ENCODE measurements around the gene PEX11B.

The PEX11B gene

DNA sequence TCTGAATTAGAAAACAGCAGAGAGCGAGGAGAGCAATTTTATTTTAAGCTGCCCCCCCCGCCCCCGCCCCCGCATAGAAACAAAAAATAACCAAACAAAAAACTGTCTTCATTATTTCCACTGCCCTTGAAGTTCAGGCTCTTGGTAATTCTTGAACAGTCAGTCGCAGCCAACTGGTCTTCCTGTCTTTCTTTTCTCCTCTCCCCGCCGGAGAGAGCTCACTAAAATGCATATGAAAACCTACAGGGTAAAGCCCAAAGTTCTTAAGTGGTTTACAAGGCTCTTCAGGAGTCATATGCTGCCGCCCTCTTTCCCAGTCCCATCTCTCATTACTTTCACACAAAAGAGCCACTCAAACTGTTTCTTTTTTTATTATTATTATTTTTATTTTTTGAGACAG is 31.7 kb downstream of the PEX11B start:
- H3K4me3 ChIP-seq (ENCODE audit: low read depth, low read length), result no peak overlapping the region
- TF ChIP-seq, protein P1, sequence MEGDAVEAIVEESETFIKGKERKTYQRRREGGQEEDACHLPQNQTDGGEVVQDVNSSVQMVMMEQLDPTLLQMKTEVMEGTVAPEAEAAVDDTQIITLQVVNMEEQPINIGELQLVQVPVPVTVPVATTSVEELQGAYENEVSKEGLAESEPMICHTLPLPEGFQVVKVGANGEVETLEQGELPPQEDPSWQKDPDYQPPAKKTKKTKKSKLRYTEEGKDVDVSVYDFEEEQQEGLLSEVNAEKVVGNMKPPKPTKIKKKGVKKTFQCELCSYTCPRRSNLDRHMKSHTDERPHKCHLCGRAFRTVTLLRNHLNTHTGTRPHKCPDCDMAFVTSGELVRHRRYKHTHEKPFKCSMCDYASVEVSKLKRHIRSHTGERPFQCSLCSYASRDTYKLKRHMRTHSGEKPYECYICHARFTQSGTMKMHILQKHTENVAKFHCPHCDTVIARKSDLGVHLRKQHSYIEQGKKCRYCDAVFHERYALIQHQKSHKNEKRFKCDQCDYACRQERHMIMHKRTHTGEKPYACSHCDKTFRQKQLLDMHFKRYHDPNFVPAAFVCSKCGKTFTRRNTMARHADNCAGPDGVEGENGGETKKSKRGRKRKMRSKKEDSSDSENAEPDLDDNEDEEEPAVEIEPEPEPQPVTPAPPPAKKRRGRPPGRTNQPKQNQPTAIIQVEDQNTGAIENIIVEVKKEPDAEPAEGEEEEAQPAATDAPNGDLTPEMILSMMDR (IDR thresholded peaks at IDR 0.05; ENCODE audit: insufficient read depth, low read depth, low read length, missing control alignments), result no peak
- DNase-seq (ENCODE audit: low read depth), result no peak

DNA sequence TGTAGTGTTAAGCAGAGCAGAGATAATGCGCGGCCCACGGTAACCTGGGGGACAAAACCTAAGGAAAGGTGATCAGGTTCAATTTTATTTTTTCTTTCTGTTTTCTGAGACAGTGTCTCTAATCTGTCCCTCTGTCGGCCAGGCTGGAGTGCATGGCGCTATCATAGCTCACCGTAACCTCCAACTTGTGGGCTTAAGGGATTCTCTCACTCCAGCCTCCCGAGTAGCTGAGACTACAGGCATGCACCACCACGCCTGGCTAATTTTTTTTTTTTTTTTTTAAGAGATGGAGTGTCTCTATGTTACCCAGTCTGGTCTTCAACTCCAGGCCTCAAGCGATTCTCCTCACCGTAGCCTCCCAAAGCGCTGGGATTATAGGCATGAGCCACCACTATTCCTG is 32.1 kb downstream of the PEX11B start:
- TF ChIP-seq, protein P1 (IDR thresholded peaks at IDR 0.05; ENCODE audit: insufficient read depth, low read depth, low read length, missing control alignments), result no peak

DNA sequence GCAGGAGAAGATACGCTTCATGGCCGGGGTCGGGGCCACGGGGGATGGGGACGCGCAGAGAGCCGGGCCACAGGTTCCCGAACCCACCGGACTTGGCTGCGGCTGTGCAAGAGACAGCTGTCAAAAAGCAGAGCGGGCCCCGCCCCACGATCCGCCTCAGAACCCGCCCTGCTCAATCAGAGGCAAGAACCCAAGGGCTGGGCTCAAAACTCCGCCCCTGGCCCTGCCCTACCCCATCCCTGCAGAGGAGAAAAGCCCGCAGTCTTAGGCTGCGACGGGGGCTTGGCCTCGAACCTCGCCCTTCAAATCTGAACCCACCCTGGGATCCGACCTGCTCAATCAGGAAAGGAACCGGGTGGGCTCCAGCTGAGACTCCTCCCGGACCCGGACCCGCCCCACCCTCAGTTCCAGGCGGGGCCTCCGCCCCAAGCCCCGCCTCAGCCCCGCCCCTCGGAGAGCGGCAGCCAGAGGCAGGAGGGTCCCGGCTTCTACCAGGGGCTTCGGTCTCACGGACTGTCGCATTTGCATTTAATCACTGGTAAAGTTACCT is 32.7 kb downstream of the PEX11B start, which contains the start of gene ANKRD35:
Gene ANKRD35 (minus strand): TSS at position 129 of the 550 bp plus-strand sequence. CDS start 108 bp downstream, at position 21.
- peak within 1 kb of the TSS; percentile 70 for H3K4me3 ChIP-seq (ENCODE audit: low read depth, low read length)
- TF ChIP-seq, protein P1 (IDR thresholded peaks at IDR 0.05; ENCODE audit: insufficient read depth, low read depth, low read length, missing control alignments), result no peak
- DNase-seq (ENCODE audit: low read depth), result peak; percentile 72

More for the DNA sequence above, 32.1 kb downstream of the PEX11B start:
- H3K4me3 ChIP-seq (ENCODE audit: low read depth, low read length), result peak overlapping the region; percentile 70; the same call in 1 of the 2 replicates
- no peak for DNase-seq (ENCODE audit: low read depth)

DNA sequence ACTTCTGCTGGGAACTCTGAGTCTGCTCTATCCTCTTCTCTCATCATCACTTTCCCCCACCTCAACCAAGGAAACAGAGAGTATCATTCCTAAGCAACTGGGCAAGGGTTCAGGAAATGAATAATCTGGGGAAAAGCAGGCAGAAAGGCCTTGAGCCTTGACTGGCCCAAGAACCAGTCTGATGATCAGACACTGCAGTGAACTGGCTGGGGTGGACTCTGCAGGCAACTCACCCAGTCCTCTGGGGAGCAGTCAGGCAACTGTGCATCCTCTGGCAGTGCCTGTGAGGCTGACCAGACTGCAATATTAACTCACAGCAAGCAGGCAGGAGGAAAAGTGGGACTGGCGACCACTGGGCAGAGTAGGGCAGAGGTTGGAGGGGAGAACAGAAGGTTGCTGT is 33.8 kb downstream of the PEX11B start:
- no peak overlapping the region for H3K4me3 ChIP-seq (ENCODE audit: low read depth, low read length)
- DNase-seq (ENCODE audit: low read depth), result no peak
- TF ChIP-seq, protein P1 (IDR thresholded peaks at IDR 0.05; ENCODE audit: insufficient read depth, low read depth, low read length, missing control alignments), result no peak

DNA sequence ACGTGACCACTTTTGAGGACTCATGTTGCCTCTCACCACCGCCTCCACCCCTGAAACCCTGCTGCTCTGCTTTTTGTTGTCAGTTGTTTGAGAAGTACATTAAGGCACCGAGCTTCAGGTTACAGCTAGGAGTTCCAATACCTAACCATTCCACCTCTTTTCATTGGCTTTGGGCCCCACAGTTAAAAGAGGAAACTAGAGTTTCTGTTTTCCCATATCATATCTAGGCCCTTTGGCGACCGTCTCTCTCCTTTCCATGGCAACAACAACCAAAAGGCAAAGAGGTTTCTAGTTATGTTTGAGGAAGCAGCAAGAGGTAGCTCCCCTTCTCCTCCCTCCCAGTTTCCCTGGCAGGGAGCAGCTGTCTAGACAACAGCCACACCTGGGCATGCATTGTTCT is 38.7 kb downstream of the PEX11B start:
- TF ChIP-seq, protein P1 (IDR thresholded peaks at IDR 0.05; ENCODE audit: insufficient read depth, low read depth, low read length, missing control alignments), result no peak
- no peak overlapping the region for H3K4me3 ChIP-seq (ENCODE audit: low read depth, low read length)
- DNase-seq (ENCODE audit: low read depth), result no peak

DNA sequence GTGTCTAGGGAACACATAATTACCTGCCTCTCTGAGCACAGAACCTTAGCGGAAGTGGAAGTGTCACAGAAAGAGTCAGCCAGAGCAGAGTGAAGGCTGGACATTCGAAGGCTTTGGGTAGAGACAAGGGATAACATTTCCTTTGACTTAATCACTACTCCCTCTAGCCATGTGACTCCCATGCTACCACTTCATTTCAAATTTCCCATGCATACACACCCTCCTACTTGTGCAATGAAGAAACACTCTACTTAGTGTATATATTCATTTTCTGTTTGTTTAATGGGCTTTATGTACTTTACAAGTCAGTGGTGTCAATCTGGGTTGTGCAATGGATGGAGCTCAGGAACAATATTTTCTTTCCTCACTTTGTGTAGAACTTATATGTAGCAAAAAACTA is 39.8 kb downstream of the PEX11B start:
- DNase-seq (ENCODE audit: low read depth), result no peak
- H3K4me3 ChIP-seq (ENCODE audit: low read depth, low read length), result no peak overlapping the region
- TF ChIP-seq, protein P1 (IDR thresholded peaks at IDR 0.05; ENCODE audit: insufficient read depth, low read depth, low read length, missing control alignments), result no peak

DNA sequence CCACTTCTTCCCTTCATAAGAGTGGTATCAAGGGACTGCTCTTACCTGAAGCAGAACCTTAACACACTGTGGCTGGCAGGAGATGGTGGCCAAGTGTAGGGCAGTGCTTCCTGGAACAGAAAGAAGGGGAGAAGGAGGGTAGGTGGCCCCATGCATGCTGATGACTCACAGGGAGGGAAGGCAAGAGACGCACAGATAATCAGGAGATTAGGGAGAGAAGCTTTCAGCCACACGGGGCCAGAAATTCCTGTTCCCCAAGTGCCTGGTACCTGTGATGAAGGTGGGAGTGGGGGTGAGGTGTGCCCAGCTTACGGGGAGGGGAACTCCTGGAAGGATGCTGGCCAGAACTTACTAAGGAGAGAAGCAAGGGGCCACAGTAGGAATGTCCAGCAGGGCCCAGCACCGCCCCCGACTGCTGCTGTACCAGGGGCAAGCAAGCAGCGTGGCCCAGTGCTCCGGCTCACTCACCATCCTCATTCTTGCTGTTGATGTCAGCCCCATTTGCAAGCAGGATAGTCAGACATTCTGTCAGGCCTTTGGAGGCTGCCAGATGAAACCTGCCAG is 40.5 kb downstream of the PEX11B start:
- no peak overlapping the region for H3K4me3 ChIP-seq (ENCODE audit: low read depth, low read length)
- DNase-seq (ENCODE audit: low read depth), result no peak
- TF ChIP-seq, protein P1 (IDR thresholded peaks at IDR 0.05; ENCODE audit: insufficient read depth, low read depth, low read length, missing control alignments), result no peak

All from GM12865 (cell line).